Choroid plexus epithelial cell (primary cell): ENCODE results near the gene DIDO1.

ENCODE experiments used
- DNase-seq: peaks from one replicate; pipeline ENCODE4 v3.0.0-alpha.2; 2010; ENCODE audit warnings: low read depth
- H3K4me3 ChIP-seq: 2 replicates; pipeline ENCODE4 v1.5.1; 2011; ENCODE audit warnings: low read depth, mild to moderate bottlenecking, control low read depth, low read length, moderate library complexity
- CTCF ChIP-seq: conservative IDR thresholded peaks from 2 replicates; pipeline ENCODE4 v1.5.1; 2011; ENCODE audit warnings: low read depth, mild to moderate bottlenecking, control low read depth, inconsistent platforms, low read length, moderate library complexity

DIDO1 gene

DNA sequence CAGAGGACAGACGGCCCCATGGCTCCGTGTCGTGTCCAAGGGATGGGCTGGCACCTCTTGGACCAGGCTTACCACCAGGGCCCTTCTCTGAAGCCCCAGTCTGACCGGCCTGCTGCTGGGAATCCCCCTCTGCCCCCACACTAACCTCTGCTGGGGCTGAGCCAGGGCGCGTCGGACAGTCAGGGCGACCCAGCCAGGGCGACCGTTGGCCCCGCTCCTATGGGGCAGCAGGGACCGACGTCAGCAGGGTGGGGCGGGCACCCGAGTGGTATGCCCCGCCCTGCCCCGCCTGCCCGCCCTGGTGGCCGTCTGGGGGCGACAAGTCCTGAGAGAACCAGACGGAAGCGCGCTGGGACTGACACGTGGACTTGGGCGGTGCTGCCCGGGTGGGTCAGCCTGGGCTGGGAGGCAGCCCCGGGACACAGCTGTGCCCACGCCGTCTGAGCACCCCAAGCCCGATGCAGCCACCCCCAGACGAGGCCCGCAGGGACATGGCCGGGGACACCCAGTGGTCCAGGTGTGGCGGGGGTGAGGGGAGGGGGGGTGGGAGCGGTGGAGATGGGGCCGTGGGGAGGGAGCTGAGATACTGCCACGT is 26.2 kb upstream of the DIDO1 start, which contains the start of gene SLC17A9:
Gene SLC17A9, plus strand, starts transcription at position 337 of the 595 bp plus-strand sequence. Its CDS starts 122 bp downstream, at position 459.
- peak within 1 kb of the TSS; percentile 47 for H3K4me3 ChIP-seq

DNA sequence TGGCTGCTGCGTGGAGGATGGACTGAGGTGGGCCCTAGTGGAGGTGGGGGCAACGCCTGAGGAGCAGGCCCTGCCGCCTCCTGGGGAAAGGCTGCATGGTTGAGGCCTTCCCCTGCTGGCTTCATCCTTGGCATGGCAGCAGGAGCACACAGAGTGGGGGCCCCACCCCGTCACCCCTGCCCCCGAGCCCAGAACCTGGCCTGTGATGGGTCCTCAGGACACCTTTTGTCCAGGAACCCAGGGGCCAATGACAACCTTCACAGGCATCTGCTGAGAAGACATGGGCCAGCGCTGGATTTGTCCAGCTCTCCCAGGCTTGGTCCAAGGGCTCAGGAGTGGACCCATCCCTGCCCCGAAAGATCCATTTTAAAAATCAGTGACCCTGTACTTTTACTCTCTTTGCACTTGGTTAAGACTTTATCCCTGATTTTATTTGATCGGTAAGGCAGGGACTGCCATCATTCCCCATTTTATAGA is 25.6 kb upstream of the DIDO1 start:
- no peak for TF ChIP-seq CTCF
- H3K4me3 ChIP-seq = no peak overlapping the region
- DNase-seq = no peak

More for the DNA sequence above, 26.2 kb upstream of the DIDO1 start, which contains the start of gene SLC17A9:
- no peak for TF ChIP-seq CTCF
- DNase-seq = no peak

- DNase-seq = no peak
- no peak for TF ChIP-seq CTCF
- no peak overlapping the region for H3K4me3 ChIP-seq
Observed at GRCh38 chr20:62951143-62951895, 25.0 kb upstream of the DIDO1 start.

GRCh38 chr20:62950741-62951140 is 24.4 kb upstream of the DIDO1 start:
- H3K4me3 ChIP-seq = no peak overlapping the region
- no peak for DNase-seq
- no peak for TF ChIP-seq CTCF

GRCh38 chr20:62949962-62950361 is 23.7 kb upstream of the DIDO1 start:
- H3K4me3 ChIP-seq = no peak overlapping the region
- no peak for DNase-seq
- TF ChIP-seq CTCF = no peak

GRCh38 chr20:62949153-62949821 is 23.0 kb upstream of the DIDO1 start:
- no peak overlapping the region for H3K4me3 ChIP-seq
- no peak for DNase-seq
- no peak for TF ChIP-seq CTCF
